ENCODE measurements around the gene CEMIP2. TPM values are rescaled to one million over a fixed set of nuclear protein-coding genes. Genes with fewer than 3 reads are reported as not detected.

CEMIP2 gene
- total and polyA plus RNA-seq, 10 of the 15 experiments (the other 5 are each of a cell fraction or from before 2014, with no cell fraction given), result 0.50 to 19.2 (median 1.2) TPM

- Histone ChIP-seq H3K27ac (ENCODE audit: control insufficient read depth, insufficient read depth) (no peak overlapping the region), H4K20me1 (ENCODE audit: control insufficient read depth, insufficient read depth) (peaks cover 3% of the 10 kb centered on the region), H3K4me2 (ENCODE audit: control insufficient read depth, insufficient read depth) (no peak overlapping the region), H3K36me3 (ENCODE audit: control insufficient read depth in 2 of 2, insufficient read depth in 2 of 2, low read length in 1 of 2) (no peaks in the 10 kb centered on the region), H3K9me3 (replicated peaks; ENCODE audit: control insufficient read depth, insufficient read depth, low read length) (no peaks in the 10 kb centered on the region), H2AFZ (ENCODE audit: control insufficient read depth, low read depth, low read length) (no peak overlapping the region), H3K27me3 (replicated peaks in 1 of 2; ENCODE audit: control insufficient read depth in 2 of 2, insufficient read depth in 2 of 2, low read length in 1 of 2) (peaks cover 0 to 13% of the 10 kb centered on the region in 2 experiments; a peak in 2 of 4 replicates), H3K9ac (ENCODE audit: control insufficient read depth, insufficient read depth, low read length) (no peak overlapping the region), H3K4me1 (ENCODE audit: control insufficient read depth, insufficient read depth, low read length) (peaks cover 5% of the 10 kb centered on the region; the same call in 1 of the 2 replicates), H3K4me3 (no peak overlapping the region), H3K79me2 (ENCODE audit: control insufficient read depth, insufficient read depth, low read length) (no peaks in the 10 kb centered on the region)
- DNase-seq (ENCODE audit: low read depth, low spot score) (no peak), FAIRE-seq (no peak), ATAC-seq (no peak)
- no TSS peak for BruUV-seq (replicated peaks)
- POLR2A ChIA-PET, result no interaction called here
- RAD21 ChIA-PET (ENCODE audit: unreplicated experiment), result no interaction called here
- CTCF ChIA-PET, result interaction anchor here (1.2 to 1.8 kb wide), 2 partner anchors 55 to 478 kb away, joined by 3 to 4 read pairs; no protein-coding TSS in a partner anchor
- TF ChIP-seq ETV6 (conservative IDR thresholded peaks at IDR 0.05 in 1 of 2, IDR thresholded peaks at IDR 0.05 in 1 of 2; ENCODE audit: borderline replicate concordance in 1 of 2, low read depth in 1 of 2), result no peak
- TF ChIP-seq ZNF622 (IDR thresholded peaks at IDR 0.05), result no peak
- no peak for TF ChIP-seq JUNB (IDR thresholded peaks at IDR 0.05)
- TF ChIP-seq BHLHE40 (IDR thresholded peaks at IDR 0.05; ENCODE audit: borderline replicate concordance in 1 of 2, low read depth in 2 of 2, low read length in 1 of 2), result no peak
- TF ChIP-seq TCF3 (IDR thresholded peaks at IDR 0.05; ENCODE audit: borderline replicate concordance, insufficient read depth, low read depth, low read length), result no peak
- TF ChIP-seq ZSCAN29 (IDR thresholded peaks at IDR 0.05), result no peak
- no peak for TF ChIP-seq BRCA1 (IDR thresholded peaks at IDR 0.05; ENCODE audit: low read depth, low read length)
- no peak for TF ChIP-seq E4F1 (IDR thresholded peaks at IDR 0.05; ENCODE audit: borderline replicate concordance, partially characterized antibody)
- SMC1A ChIA-PET (ENCODE audit: uncharacterized antibody, unreplicated experiment), result interaction anchor here (2.0 kb wide), 2 partner anchors 47 to 159 kb away, joined by 4 to 12 read pairs; no protein-coding TSS in a partner anchor
- in situ Hi-C loops (cut with MboI), result loop anchor here (10.0 kb wide), 1 partner anchor 479 kb away; no protein-coding TSS in a partner anchor
- intact Hi-C loops (cut with micrococcal nuclease; ENCODE audit: unreplicated experiment), result no loop called here
Observed at GRCh38 chr9:71763832-71764231, 4.5 kb downstream of the CEMIP2 start.

All from GM12878 (cell line).